ENCODE results near the gene CCT6B.

DNA sequence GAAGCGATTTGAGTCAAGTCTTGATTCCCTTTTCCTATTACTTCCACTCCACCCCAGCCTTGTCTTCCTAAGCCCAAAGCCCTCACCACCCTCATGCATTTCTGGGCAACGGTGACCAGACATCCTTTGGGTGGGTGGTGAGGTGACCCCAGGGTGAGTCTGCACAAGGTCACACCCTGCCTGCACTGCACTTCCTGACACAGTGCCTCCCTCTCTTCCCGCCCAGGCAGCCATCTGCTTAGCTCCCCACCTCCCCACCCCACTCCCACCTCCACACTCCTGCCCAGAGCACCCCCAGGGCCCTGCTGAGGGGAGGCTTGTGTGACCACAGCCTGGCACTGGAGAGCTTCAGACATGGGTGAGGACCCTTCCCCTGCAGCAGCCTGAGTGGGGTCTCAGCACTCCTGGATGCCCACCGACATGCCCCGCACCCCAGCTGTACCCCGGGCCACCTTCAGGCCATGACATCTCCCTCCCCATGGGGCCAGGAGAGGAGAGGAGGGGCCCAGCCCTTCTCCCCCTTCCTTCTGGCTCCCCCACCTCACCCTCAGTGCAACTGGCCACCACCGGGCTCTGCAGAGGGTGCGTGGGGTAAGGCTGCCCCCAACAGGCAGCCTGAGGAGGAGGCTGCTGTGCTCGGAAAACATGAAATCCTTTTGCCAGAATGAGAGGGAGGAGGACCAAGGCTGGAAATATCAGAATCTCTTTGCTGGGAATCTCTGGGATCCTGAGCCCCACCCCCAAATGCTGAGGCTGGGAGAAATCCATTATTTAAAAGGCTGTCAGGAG lies 68.6 kb downstream of the CCT6B start:
- TF ChIP-seq FOXM1 (IDR thresholded peaks at IDR 0.05; ENCODE audit: borderline replicate concordance), result no peak
- TF ChIP-seq ELF4 (IDR thresholded peaks at IDR 0.05), result no peak
- no peak for TF ChIP-seq CTBP1 (IDR thresholded peaks at IDR 0.05; ENCODE audit: borderline replicate concordance)
- TF ChIP-seq PKNOX1 (IDR thresholded peaks at IDR 0.05), result no peak
